Muscle of leg (tissue), 11 donors: ENCODE data around the gene EXOC4. TPM values are rescaled to one million over a fixed set of nuclear protein-coding genes. Genes with fewer than 3 reads are reported as not detected.
A peak's percentile ranks its signal among the peaks of the same experiment; 100 is the strongest.

Source experiments
- DNase-seq: peaks from one replicate; pipeline ENCODE4 v3.0.0; 2013
- H3K27ac ChIP-seq: one replicate; pipeline ENCODE4 v1.5.1; 2013; ENCODE audit warnings: mild to moderate bottlenecking, low read length, control low read depth
- H3K27me3 ChIP-seq: one replicate; pipeline ENCODE4 v1.6.1; 2013; ENCODE audit warnings: low read length; ENCODE audit not compliant: control insufficient read depth, insufficient read depth
- H3K36me3 ChIP-seq: one replicate; pipeline ENCODE4 v1.6.1; 2013; ENCODE audit warnings: low read length; ENCODE audit not compliant: control insufficient read depth, insufficient read depth
- H3K4me1 ChIP-seq: one replicate; pipeline ENCODE4 v1.6.1; 2013; ENCODE audit warnings: low read length; ENCODE audit not compliant: control insufficient read depth, insufficient read depth
- H3K4me3 ChIP-seq: one replicate; pipeline ENCODE4 v1.5.1; 2013; ENCODE audit warnings: low read length, control low read depth
- H3K9me3 ChIP-seq: replicated peaks from 2 replicates; pipeline ENCODE4 v1.6.1; 2013; ENCODE audit warnings: low read depth, low read length; ENCODE audit not compliant: control insufficient read depth
- WGBS: methylation state at CpG from one replicate; pipeline ENCODE4 v1.1.5; 2013; ENCODE audit warnings: missing lambda C conversion rate; ENCODE audit not compliant: insufficient coverage; 5-methylcytosine and 5-hydroxymethylcytosine counted together
- polyA plus RNA-seq, 8 donors: library from polyadenylated mRNA; unstranded; fragments of 120-200 nt; gene quantifications; one replicate each; pipeline versions ENCODE4 v1.2.1 to v1.2.3, GENCODE V29; 2013; ENCODE audit warnings: inconsistent platforms in 1 of 8, low replicate concordance in 1 of 8; ENCODE audit not compliant: insufficient read length in 8 of 8, insufficient read depth in 1 of 8
- total RNA-seq: library from RNA; stranded (reverse); fragments of 120-200 nt; gene quantifications from one replicate; pipeline ENCODE4 v1.2.4, GENCODE V29; 2013

Gene EXOC4
- total and polyA plus RNA-seq, 9 donors, result 37.3 to 64.9 (median 41.1) TPM

DNA sequence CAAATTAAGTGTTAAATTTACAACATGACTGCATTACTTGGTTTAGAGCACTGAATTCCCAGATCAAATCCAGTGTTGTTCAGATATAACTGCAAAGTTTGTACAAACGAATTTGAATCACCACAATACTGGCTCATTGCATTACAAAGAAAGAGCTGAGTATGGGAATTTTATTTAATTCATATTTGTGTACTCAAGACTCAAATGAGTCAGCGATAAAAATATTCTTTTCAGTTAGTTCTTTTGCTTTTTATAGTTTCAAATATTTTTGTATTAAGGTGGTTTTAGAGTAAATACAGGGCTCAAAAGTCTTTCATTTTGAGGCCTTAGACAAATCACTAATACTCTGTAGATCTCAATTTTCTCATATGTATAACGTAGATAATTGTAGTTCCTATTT, 805.6 kb downstream of the EXOC4 start:
- WGBS, result no CpG with 5 or more reads among the region's 3 CpGs
- no peak overlapping the region for H3K27ac ChIP-seq
- H3K36me3 ChIP-seq, result peaks cover 3% of the 10 kb centered on the region
- H3K9me3 ChIP-seq, result no peaks in the 10 kb centered on the region
- DNase-seq, result no peak
- no peak overlapping the region for H3K4me3 ChIP-seq
- H3K4me1 ChIP-seq, result no peaks in the 10 kb centered on the region
- no peaks in the 10 kb centered on the region for H3K27me3 ChIP-seq

DNA sequence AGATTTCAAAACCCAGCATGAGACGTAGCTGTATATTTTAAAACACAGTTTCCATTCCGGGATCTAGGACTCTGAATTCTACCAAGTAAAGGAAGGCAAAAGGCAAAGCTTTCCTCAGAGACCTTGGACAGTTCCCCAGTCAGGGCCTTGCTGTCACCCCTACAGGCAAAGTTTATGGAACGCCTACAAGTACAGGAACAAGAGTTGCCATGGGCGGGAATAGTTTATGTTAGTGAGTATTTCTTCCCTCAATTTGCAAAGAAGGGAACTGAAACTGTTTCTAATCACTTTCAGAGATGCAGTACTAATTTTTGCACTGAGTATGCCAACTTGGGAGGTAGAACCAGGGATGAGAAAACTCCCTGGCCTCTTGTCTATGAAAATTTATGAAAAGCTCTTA, 806.1 kb downstream of the EXOC4 start:
- peak; percentile 11 for DNase-seq
- 100% methylated on average over 1 of the region's 4 CpGs for WGBS
- Histone ChIP-seq H3K9me3 (no peaks in the 10 kb centered on the region), H3K4me3 (no peak overlapping the region), H3K27me3 (no peaks in the 10 kb centered on the region), H3K27ac (no peak overlapping the region), H3K4me1 (no peaks in the 10 kb centered on the region), H3K36me3 (peaks cover 3% of the 10 kb centered on the region)

DNA sequence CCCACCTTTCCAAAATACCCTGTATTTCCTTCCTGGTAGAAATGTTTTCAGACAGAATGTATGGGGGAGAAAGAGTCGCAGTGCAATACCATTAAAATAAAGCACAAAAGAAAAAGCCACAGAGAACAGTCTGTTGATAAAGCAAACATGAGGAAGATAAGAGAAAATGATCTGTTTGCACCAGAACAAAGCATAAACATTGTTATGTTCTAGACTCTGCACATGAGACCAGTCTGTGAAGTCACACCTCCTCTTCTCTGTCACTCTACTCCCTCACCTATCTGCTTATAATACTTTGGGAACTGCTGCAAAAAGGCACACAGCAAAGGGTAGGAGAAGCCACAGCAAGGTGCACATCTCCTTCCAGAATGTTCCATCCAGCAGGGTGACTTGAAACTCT, 807.0 kb downstream of the EXOC4 start:
- peaks cover 3% of the 10 kb centered on the region for H3K36me3 ChIP-seq
- no peak overlapping the region for H3K4me3 ChIP-seq
- WGBS, result no CpG with 5 or more reads among the region's 1 CpG
- H3K27me3 ChIP-seq, result no peaks in the 10 kb centered on the region
- no peaks in the 10 kb centered on the region for H3K4me1 ChIP-seq
- H3K27ac ChIP-seq, result no peak overlapping the region
- no peak for DNase-seq
- no peaks in the 10 kb centered on the region for H3K9me3 ChIP-seq

DNA sequence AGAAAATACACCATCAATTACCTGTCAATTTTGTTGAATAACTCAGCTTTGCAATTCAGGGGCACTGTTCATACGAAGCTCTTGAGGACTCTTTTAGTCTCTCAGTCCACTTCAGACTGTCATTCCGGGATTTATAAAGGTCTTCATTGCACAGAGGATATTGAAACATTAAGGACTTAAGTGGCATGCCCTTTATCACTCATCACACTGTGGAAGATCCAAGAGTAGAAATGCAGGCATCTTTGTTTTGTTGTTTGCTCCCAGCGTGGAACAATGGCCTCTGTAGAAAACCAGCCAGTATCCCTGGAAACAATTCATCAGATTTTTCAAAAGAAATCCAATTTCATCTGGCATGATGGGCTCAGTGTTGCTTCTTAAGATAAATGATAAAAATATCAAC, 808.0 kb downstream of the EXOC4 start:
- DNase-seq, result no peak
- H3K9me3 ChIP-seq, result no peaks in the 10 kb centered on the region
- no peak overlapping the region for H3K4me3 ChIP-seq
- H3K36me3 ChIP-seq, result peaks cover 3% of the 10 kb centered on the region
- no CpG with 5 or more reads among the region's 3 CpGs for WGBS
- H3K4me1 ChIP-seq, result no peaks in the 10 kb centered on the region
- no peak overlapping the region for H3K27ac ChIP-seq
- no peaks in the 10 kb centered on the region for H3K27me3 ChIP-seq

DNA sequence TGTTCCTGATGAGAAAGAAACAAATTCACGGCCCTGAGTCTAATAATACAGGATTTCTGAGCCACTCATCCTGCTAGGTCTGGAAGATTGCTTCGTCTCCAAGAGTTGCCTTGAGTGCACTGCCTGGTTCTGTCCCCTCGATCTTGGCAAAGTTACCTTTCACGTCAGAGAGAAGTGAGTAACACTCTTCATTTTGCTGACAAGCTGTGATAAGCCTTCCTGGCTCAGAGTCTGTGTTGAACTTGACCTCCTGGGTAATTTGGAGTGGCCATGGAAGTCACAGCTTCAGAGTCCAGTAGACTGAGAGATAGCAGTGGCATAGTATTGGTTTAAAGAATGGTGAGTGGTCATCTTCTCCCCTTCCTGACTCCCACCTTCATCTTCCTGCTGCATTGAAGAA, 809.6 kb downstream of the EXOC4 start:
- WGBS, result 83% methylated on average over 2 of the region's 4 CpGs
- no peaks in the 10 kb centered on the region for H3K9me3 ChIP-seq

DNA sequence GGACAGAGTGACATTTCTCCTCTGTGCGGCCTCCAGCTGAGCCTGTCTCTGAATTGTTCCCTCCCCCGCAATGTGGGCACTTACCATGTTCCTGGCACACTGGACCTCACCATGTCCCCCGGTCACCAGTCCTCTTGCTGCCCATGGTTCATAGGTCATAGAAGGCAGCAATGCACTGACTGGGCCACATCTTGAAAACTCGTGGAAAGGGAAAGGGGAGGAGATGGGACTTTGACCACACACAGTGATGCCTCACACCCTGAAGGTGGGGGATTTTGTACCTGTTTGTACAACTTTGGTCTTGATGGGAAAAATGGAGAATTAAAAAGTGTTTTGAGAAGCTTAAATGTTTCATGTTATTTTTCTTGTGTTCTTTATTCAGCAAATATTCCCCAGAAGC, 812.5 kb downstream of the EXOC4 start:
- Histone ChIP-seq H3K4me3 (no peak overlapping the region), H3K27me3 (no peaks in the 10 kb centered on the region), H3K9me3 (no peaks in the 10 kb centered on the region), H3K4me1 (no peaks in the 10 kb centered on the region), H3K36me3 (peaks cover 3% of the 10 kb centered on the region), H3K27ac (no peak overlapping the region)
- 100% methylated on average over 3 of the region's 4 CpGs for WGBS
- no peak for DNase-seq

More for the DNA sequence above, 809.6 kb downstream of the EXOC4 start:
- H3K27ac ChIP-seq, result no peak overlapping the region
- no peaks in the 10 kb centered on the region for H3K4me1 ChIP-seq
- DNase-seq, result no peak
- H3K27me3 ChIP-seq, result no peaks in the 10 kb centered on the region
- H3K4me3 ChIP-seq, result no peak overlapping the region
- H3K36me3 ChIP-seq, result peaks cover 3% of the 10 kb centered on the region

DNA sequence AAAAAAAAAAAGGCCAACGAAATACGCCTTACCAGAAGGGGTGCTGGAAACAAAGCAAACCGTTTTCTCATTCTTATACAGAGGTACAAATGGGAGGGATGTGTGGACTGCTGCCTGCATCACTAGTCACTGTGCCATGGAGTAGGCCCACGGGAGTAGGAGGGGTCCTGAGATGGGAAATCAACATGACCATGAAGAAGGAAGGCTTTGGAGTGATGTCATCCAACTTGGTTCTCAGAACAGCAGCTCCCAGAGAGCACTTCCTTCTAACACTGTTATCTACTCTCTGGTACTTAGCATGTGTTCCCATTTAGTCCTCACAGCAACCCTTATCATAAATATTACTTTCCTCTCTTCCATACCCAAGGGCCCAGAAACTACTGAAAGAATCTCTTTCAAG, 814.3 kb downstream of the EXOC4 start:
- no peak overlapping the region for H3K4me3 ChIP-seq
- no peaks in the 10 kb centered on the region for H3K4me1 ChIP-seq
- WGBS, result 20% methylated on average over 1 of the region's 4 CpGs

DNA sequence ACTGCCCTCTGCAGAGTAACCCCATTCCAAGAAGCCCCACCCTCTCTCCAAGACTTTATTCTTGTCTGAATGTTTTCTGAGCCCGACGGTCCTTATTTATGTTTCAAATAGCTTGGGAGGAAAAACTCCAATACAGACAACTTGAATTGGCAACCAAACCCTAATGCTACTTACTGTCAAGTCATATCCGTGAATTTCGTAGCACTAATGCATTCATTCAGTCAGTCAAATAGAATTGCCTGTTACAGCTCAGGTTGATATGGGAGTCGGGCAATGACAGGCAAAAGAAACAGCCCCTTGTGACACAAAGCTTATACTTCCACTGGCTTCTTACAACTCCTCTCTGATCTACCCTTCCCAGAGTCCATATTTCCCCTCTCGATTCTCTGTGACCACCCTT, 815.8 kb downstream of the EXOC4 start:
- Histone ChIP-seq H3K27ac (no peak overlapping the region), H3K4me1 (no peaks in the 10 kb centered on the region), H3K27me3 (no peaks in the 10 kb centered on the region), H3K9me3 (no peaks in the 10 kb centered on the region), H3K4me3 (no peak overlapping the region), H3K36me3 (no peaks in the 10 kb centered on the region)
- WGBS, result 75% methylated on average over 4 of the region's 6 CpGs
- DNase-seq, result no peak

More for the DNA sequence above, 814.3 kb downstream of the EXOC4 start:
- no peaks in the 10 kb centered on the region for H3K27me3 ChIP-seq
- DNase-seq, result no peak
- no peaks in the 10 kb centered on the region for H3K9me3 ChIP-seq
- H3K27ac ChIP-seq, result no peak overlapping the region
- H3K36me3 ChIP-seq, result peaks cover 3% of the 10 kb centered on the region

DNA sequence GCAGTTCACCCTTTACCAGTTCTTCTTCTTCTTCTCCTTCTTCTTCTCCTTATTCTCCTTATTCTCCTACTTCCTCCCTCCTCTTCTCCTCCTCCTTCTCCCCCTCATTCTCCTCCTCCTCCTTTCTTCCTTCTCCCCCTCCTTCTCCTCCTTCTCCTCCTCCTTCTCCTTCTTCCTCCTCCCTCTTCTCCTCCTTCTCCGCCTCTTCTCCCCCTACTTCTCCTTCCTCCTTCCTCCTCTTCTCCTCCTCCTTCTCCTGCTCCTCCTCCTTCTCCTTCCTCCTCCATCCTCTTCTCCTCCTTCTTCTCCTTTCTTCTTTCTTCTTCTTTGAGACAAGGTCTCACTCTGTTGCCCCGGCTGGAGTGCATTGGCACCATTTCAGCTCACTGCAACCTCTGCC, 816.3 kb downstream of the EXOC4 start:
- H3K4me3 ChIP-seq, result no peak overlapping the region
- DNase-seq, result no peak
- H3K9me3 ChIP-seq, result no peaks in the 10 kb centered on the region
- H3K36me3 ChIP-seq, result no peaks in the 10 kb centered on the region
- H3K27ac ChIP-seq, result no peak overlapping the region
- H3K27me3 ChIP-seq, result no peaks in the 10 kb centered on the region
- H3K4me1 ChIP-seq, result no peaks in the 10 kb centered on the region
- WGBS, result 84% methylated on average over 2 of the region's 2 CpGs

DNA sequence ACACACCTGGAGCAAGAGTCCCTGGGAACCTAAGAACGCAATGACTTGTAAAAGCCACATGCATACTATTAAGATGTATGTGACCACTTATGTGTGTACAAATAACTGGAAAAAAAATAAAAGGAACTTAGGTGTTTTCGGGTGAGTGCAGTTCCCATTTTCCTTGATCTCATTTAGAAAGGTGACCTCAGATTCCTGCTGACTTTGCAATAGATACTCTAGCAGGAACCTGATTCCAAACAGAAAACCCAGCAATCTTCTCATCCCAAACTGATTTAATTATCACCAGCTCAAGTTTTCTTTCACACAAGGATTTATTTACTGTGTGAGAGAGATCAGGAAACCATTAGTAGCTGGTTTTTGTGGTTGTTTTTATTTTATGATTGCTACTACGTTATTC, 817.8 kb downstream of the EXOC4 start:
- H3K4me3 ChIP-seq, result no peak overlapping the region
- H3K9me3 ChIP-seq, result peaks cover 2% of the 10 kb centered on the region
- H3K4me1 ChIP-seq, result no peaks in the 10 kb centered on the region
- peaks cover under 1% of the 10 kb centered on the region for H3K36me3 ChIP-seq
- DNase-seq, result no peak
- no peaks in the 10 kb centered on the region for H3K27me3 ChIP-seq
- WGBS, result no CpG with 5 or more reads among the region's 3 CpGs
- no peak overlapping the region for H3K27ac ChIP-seq
